Measurements from ENCODE around the gene UNC80. TPM values are rescaled to one million over a fixed set of nuclear protein-coding genes. Genes with fewer than 3 reads are reported as not detected.

UNC80 gene
- total RNA-seq, 1 experiment from 2014 or later = not detected

DNA sequence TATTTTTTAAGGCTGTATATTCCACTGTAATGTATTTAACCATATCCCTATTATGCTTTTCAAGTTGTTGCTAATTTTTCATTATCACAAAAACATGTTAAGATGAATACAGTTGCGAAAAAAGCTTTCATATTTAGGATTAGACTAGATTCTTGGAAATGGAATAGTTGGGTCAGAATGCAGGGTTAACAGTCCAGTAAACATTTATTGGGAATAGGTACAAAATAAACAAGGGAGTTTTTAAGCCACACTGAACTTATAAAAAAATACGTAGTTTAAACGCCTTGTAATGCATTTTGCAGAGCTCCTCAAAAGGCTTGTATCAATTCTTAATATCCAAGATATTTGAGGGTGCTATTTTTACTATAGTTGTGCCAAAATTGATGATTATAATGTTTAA, 266.4 kb downstream of the UNC80 start:
- ChIA-PET CTCF (no interaction called here), POLR2A (ENCODE audit: unreplicated experiment) (no interaction called here)
- TF ChIP-seq, protein P1, sequence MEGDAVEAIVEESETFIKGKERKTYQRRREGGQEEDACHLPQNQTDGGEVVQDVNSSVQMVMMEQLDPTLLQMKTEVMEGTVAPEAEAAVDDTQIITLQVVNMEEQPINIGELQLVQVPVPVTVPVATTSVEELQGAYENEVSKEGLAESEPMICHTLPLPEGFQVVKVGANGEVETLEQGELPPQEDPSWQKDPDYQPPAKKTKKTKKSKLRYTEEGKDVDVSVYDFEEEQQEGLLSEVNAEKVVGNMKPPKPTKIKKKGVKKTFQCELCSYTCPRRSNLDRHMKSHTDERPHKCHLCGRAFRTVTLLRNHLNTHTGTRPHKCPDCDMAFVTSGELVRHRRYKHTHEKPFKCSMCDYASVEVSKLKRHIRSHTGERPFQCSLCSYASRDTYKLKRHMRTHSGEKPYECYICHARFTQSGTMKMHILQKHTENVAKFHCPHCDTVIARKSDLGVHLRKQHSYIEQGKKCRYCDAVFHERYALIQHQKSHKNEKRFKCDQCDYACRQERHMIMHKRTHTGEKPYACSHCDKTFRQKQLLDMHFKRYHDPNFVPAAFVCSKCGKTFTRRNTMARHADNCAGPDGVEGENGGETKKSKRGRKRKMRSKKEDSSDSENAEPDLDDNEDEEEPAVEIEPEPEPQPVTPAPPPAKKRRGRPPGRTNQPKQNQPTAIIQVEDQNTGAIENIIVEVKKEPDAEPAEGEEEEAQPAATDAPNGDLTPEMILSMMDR (conservative IDR thresholded peaks at IDR 0.05) = no peak
- TF ChIP-seq EZH2 (IDR thresholded peaks at IDR 0.05; ENCODE audit: low read depth) = no peak
- H3K4me1 ChIP-seq (replicated peaks; ENCODE audit: insufficient read depth) = no peaks in the 10 kb centered on the region
- H3K9me2 ChIP-seq (ENCODE audit: insufficient read depth) = no peaks in the 10 kb centered on the region
- no peak for DNase-seq
- H3K79me2 ChIP-seq (ENCODE audit: low read depth) = no peaks in the 10 kb centered on the region
- H3F3A ChIP-seq (ENCODE audit: insufficient read depth, low read depth) = no peaks in the 10 kb centered on the region
- no peaks in the 10 kb centered on the region for H4K20me1 ChIP-seq (ENCODE audit: insufficient read depth)
- intact Hi-C loops (cut with micrococcal nuclease; ENCODE audit: unreplicated experiment) = no loop called here
- H3K4me3 ChIP-seq = no peak overlapping the region
- no peaks in the 10 kb centered on the region for H3K27me3 ChIP-seq (ENCODE audit: insufficient read depth, low read depth)
- no peaks in the 10 kb centered on the region for H3K9me3 ChIP-seq (ENCODE audit: insufficient read depth, low read depth)
- no peak overlapping the region for H3K27ac ChIP-seq
- no peaks in the 10 kb centered on the region for H3K36me3 ChIP-seq (ENCODE audit: low read depth)
- H3K4me2 ChIP-seq = no peak overlapping the region
- no TSS peak for BruUV-seq (replicated peaks)
- H2AFZ ChIP-seq = no peak overlapping the region

DNA sequence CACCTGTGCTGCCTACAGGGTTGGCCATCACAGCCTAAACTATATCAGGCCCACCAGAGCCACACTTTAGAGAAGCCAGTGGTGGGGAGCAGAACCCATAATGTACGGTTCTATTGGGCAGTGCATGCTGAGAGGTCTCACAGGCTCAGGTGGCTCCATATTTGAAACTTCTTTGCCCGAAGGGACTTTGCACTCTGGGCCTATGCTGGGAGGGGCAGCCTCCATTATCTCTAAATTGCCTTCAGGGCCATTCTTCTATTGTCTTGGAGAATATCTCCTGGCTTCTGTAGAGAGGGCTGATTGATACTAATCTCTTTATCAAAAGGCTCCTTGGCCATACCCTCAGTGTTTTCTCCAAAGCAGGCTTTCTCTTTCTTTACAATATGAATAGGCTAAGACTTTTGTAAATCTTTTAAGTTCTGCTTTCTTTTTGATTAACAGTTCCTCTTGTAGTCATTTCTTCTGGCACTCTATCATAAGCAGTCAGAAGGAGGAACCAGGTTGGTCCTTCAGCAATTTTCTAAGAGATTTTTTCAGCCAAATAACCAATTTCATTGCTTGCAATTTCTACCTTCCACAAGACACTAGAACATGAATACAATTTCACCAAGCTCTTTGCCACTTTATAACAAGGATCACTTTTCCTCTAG, 275.3 kb downstream of the UNC80 start:
- H3K9me2 ChIP-seq (ENCODE audit: insufficient read depth) = no peaks in the 10 kb centered on the region
- no peaks in the 10 kb centered on the region for H3K4me1 ChIP-seq (replicated peaks; ENCODE audit: insufficient read depth)
- no peaks in the 10 kb centered on the region for H3K27me3 ChIP-seq (ENCODE audit: insufficient read depth, low read depth)
- H3K4me2 ChIP-seq = no peak overlapping the region
- DNase-seq = no peak
- TF ChIP-seq EZH2 (IDR thresholded peaks at IDR 0.05; ENCODE audit: low read depth) = no peak
- TF ChIP-seq, protein P1 (conservative IDR thresholded peaks at IDR 0.05) = no peak
- ChIA-PET POLR2A (ENCODE audit: unreplicated experiment) (no interaction called here), CTCF (no interaction called here)
- no peaks in the 10 kb centered on the region for H3F3A ChIP-seq (ENCODE audit: insufficient read depth, low read depth)
- no peaks in the 10 kb centered on the region for H4K20me1 ChIP-seq (ENCODE audit: insufficient read depth)
- H3K9me3 ChIP-seq (ENCODE audit: insufficient read depth, low read depth) = no peaks in the 10 kb centered on the region
- H2AFZ ChIP-seq = no peak overlapping the region
- BruUV-seq (replicated peaks) = no TSS peak
- intact Hi-C loops (cut with micrococcal nuclease; ENCODE audit: unreplicated experiment) = no loop called here
- H3K27ac ChIP-seq = no peak overlapping the region
- H3K79me2 ChIP-seq (ENCODE audit: low read depth) = no peaks in the 10 kb centered on the region
- no peaks in the 10 kb centered on the region for H3K36me3 ChIP-seq (ENCODE audit: low read depth)
- H3K4me3 ChIP-seq = no peak overlapping the region

Other genes starting within 250 kb of the UNC80 start
- 58.4 and 63.7 TPM in 2 replicates for gene RPE, start 230.8 kb downstream of the UNC80 start, total RNA-seq (2021)

Measured in PC-9 (cell line).